ENCODE results near the gene B3GNT9. TPM values are rescaled to one million over a fixed set of nuclear protein-coding genes. Genes with fewer than 3 reads are reported as not detected.

The B3GNT9 gene
- polyA plus RNA-seq, 1 of the 3 experiments (the other 2 are of a cell fraction), result 9.9 TPM

- H3K4me1 ChIP-seq (ENCODE audit: control insufficient read depth in 1 of 2, insufficient read depth in 2 of 2, low read depth in 1 of 2, low read length in 1 of 2), result no peaks in the 10 kb centered on the region
- no peak overlapping the region for H3K4me2 ChIP-seq
- no peaks in the 10 kb centered on the region for H3K27me3 ChIP-seq (ENCODE audit: insufficient read depth)
- peaks cover 43 to 66% of the 10 kb centered on the region in 2 experiments for H3K36me3 ChIP-seq (replicated peaks in 1 of 2; ENCODE audit: control insufficient read depth in 1 of 2, insufficient read depth in 2 of 2, low read length in 1 of 2)
- POLR2A ChIA-PET, result interaction anchor here (1.3 kb wide), 1 partner anchor 10 kb away, joined by 4 read pairs; the partner anchor contains the start of gene B3GNT9
- CTCF ChIA-PET, result interaction anchor here (1.1 to 7.9 kb wide), 4 partner anchors 14 to 194 kb away, joined by 3 to 50 read pairs (median 6); partner anchors contain the start of genes FBXL8 and TRADD
- H3K9me2 ChIP-seq, result no peaks in the 10 kb centered on the region
- no peaks in the 10 kb centered on the region for H4K20me1 ChIP-seq (ENCODE audit: insufficient read depth)
- no peak overlapping the region for H2AFZ ChIP-seq (ENCODE audit: low read depth)
- no peak overlapping the region for H3K9ac ChIP-seq
- no peaks in the 10 kb centered on the region for H3F3A ChIP-seq (replicated peaks; ENCODE audit: insufficient read depth)
- no peak for DNase-seq
- WGBS (ENCODE audit: low lambda C conversion rate), result 96% methylated on average over 8 of the region's 13 CpGs
- 0 out of 2 replicates have a peak, but pooled peaks cover 2% of the 10 kb centered on the region for H3K79me2 ChIP-seq (ENCODE audit: insufficient read depth)
- no peak for TF ChIP-seq RXRA (IDR thresholded peaks at IDR 0.05; ENCODE audit: borderline replicate concordance, low read depth)
- no peak overlapping the region for H3K4me3 ChIP-seq (ENCODE audit: low read depth in 2 of 2, low read length in 1 of 2)
- H3K9me3 ChIP-seq, result no peaks in the 10 kb centered on the region
- H3K27ac ChIP-seq (ENCODE audit: low read depth in 2 of 2, low read length in 1 of 2), result no peak overlapping the region
These were observed 9.4 kb downstream of the B3GNT9 start for GRCh38 chr16:67141391-67141790.

GRCh38 chr16:67137605-67138004, 13.2 kb downstream of the B3GNT9 start:
- no peaks in the 10 kb centered on the region for H4K20me1 ChIP-seq (ENCODE audit: insufficient read depth)
- peaks cover 52 to 60% of the 10 kb centered on the region in 2 experiments for H3K36me3 ChIP-seq (replicated peaks in 1 of 2; ENCODE audit: control insufficient read depth in 1 of 2, insufficient read depth in 2 of 2, low read length in 1 of 2)
- no peak for DNase-seq
- no peak overlapping the region for H3K27ac ChIP-seq (ENCODE audit: low read depth in 2 of 2, low read length in 1 of 2)
- CTCF ChIA-PET, result interaction anchor here (0.9 to 7.9 kb wide), 3 partner anchors 8 to 113 kb away, joined by 3 to 50 read pairs (median 6); no protein-coding TSS in a partner anchor
- no peaks in the 10 kb centered on the region for H3K4me1 ChIP-seq (ENCODE audit: control insufficient read depth in 1 of 2, insufficient read depth in 2 of 2, low read depth in 1 of 2, low read length in 1 of 2)
- TF ChIP-seq PBX3 (IDR thresholded peaks at IDR 0.05) (0 out of 2 replicates have a peak, but pooled peaks have one; percentile 25), RCOR1 (IDR thresholded peaks at IDR 0.05; ENCODE audit: low read length) (no peak), USF1 (IDR thresholded peaks at IDR 0.05; ENCODE audit: borderline replicate concordance, low read depth) (no peak)
- H3K79me2 ChIP-seq (ENCODE audit: insufficient read depth), result 0 out of 2 replicates have a peak, but pooled peaks cover 2% of the 10 kb centered on the region
- H3F3A ChIP-seq (replicated peaks; ENCODE audit: insufficient read depth), result no peaks in the 10 kb centered on the region
- POLR2A ChIA-PET, result no interaction called here
- H3K9ac ChIP-seq, result no peak overlapping the region
- H3K9me2 ChIP-seq, result no peaks in the 10 kb centered on the region
- WGBS (ENCODE audit: low lambda C conversion rate), result 59% methylated on average over 2 of the region's 3 CpGs
- H3K4me3 ChIP-seq (ENCODE audit: low read depth in 2 of 2, low read length in 1 of 2), result no peak overlapping the region
- no peak overlapping the region for H2AFZ ChIP-seq (ENCODE audit: low read depth)
- no peak overlapping the region for H3K4me2 ChIP-seq
- no peaks in the 10 kb centered on the region for H3K27me3 ChIP-seq (ENCODE audit: insufficient read depth)
- H3K9me3 ChIP-seq, result no peaks in the 10 kb centered on the region

GRCh38 chr16:67129422-67129821, 21.4 kb downstream of the B3GNT9 start:
- CTCF ChIA-PET, result interaction anchor here (0.6 to 2.8 kb wide), 6 partner anchors 9 to 197 kb away, joined by 3 to 11 read pairs (median 6); no protein-coding TSS in a partner anchor
- no peak for TF ChIP-seq MXI1 (IDR thresholded peaks at IDR 0.05; ENCODE audit: low read depth, low read length)
- TF ChIP-seq JUND (IDR thresholded peaks at IDR 0.05), result no peak
- TF ChIP-seq RXRA (IDR thresholded peaks at IDR 0.05; ENCODE audit: borderline replicate concordance, low read depth), result no peak
- no peak for TF ChIP-seq GABPA (IDR thresholded peaks at IDR 0.05; ENCODE audit: low read depth)
- TF ChIP-seq GATA2 (CRISPR knock-in tag; IDR thresholded peaks at IDR 0.05), result no peak
- TF ChIP-seq MEF2A (IDR thresholded peaks at IDR 0.05; ENCODE audit: borderline replicate concordance, low read depth), result no peak
- TF ChIP-seq USF2 (IDR thresholded peaks at IDR 0.05; ENCODE audit: borderline replicate concordance, low read depth, low read length), result no peak
- TF ChIP-seq RCOR1 (IDR thresholded peaks at IDR 0.05; ENCODE audit: low read length), result no peak
- TF ChIP-seq EP300 (IDR thresholded peaks at IDR 0.05; ENCODE audit: borderline replicate concordance in 1 of 2, low read depth in 1 of 2, low read length in 1 of 2), result no peak
- TF ChIP-seq REST (IDR thresholded peaks at IDR 0.05; ENCODE audit: low read depth, low read length), result no peak

More at GRCh38 chr16:67129422-67129821, 21.4 kb downstream of the B3GNT9 start:
- Histone ChIP-seq H3K79me2 (ENCODE audit: insufficient read depth) (0 out of 2 replicates have a peak, but pooled peaks cover 2% of the 10 kb centered on the region), H3K27me3 (ENCODE audit: insufficient read depth) (no peaks in the 10 kb centered on the region), H2AFZ (ENCODE audit: low read depth) (no peak overlapping the region), H3K9me2 (no peaks in the 10 kb centered on the region), H3K27ac (ENCODE audit: low read depth in 2 of 2, low read length in 1 of 2) (no peak overlapping the region), H3K36me3 (replicated peaks in 1 of 2; ENCODE audit: control insufficient read depth in 1 of 2, insufficient read depth in 2 of 2, low read length in 1 of 2) (peaks cover 32 to 42% of the 10 kb centered on the region in 2 experiments), H3K4me2 (no peak overlapping the region), H3K9ac (no peak overlapping the region), H3K9me3 (no peaks in the 10 kb centered on the region), H3K4me3 (ENCODE audit: low read depth in 2 of 2, low read length in 1 of 2) (no peak overlapping the region), H3K4me1 (ENCODE audit: control insufficient read depth in 1 of 2, insufficient read depth in 2 of 2, low read depth in 1 of 2, low read length in 1 of 2) (no peaks in the 10 kb centered on the region), H3F3A (replicated peaks; ENCODE audit: insufficient read depth) (no peaks in the 10 kb centered on the region), H4K20me1 (ENCODE audit: insufficient read depth) (no peaks in the 10 kb centered on the region)
- 95% methylated on average over 2 of the region's 3 CpGs for WGBS (ENCODE audit: low lambda C conversion rate)
- no peak for DNase-seq
- POLR2A ChIA-PET, result no interaction called here

Measured in SK-N-SH (cell line).